Mesangial cell (primary cell): ENCODE data around the gene TXNL4B. TPM values are rescaled to one million over a fixed set of nuclear protein-coding genes. Genes with fewer than 3 reads are reported as not detected.

Source experiments
- total RNA-seq: library from RNA; depleted of rRNA; stranded (reverse); fragments of >200 nt; gene quantifications from 2 replicates; pipeline ENCODE4 v1.2.3, GENCODE V29; 2015

The TXNL4B gene
- total RNA-seq: 6.0 and 6.7 TPM in 2 replicates

GRCh38 chr16:72093448-72094265, at the start of gene TXNL4B, which contains the start of gene DHX38:
TSS of gene TXNL4B (minus strand) at chr16:72093620. CDS start at chr16:72090749, 2,871 bp downstream.
TSS of gene DHX38 (plus strand) at chr16:72093847. CDS start at chr16:72096158, 2,311 bp downstream.

GRCh38 chr16:72054254-72054847, 39.1 kb downstream of the TXNL4B start, which contains the start of gene HP:
TSS of gene HP (plus strand) at chr16:72054505. CDS start at chr16:72054653, 148 bp downstream.

Other genes starting within 250 kb of the TXNL4B start
- 9.9 and 18.6 TPM in 2 replicates for gene ATXN1L, start 247.6 kb downstream of the TXNL4B start, total RNA-seq
- 2.9 and 6.1 TPM in 2 replicates for gene ZNF821, start 209.4 kb downstream of the TXNL4B start, total RNA-seq
- gene IST1, start 198.1 kb downstream of the TXNL4B start, total RNA-seq: 93.4 and 120 TPM in 2 replicates
- under 0.01 TPM in 1 of 2 replicates, not detected in the other for gene PKD1L3, start 93.2 kb downstream of the TXNL4B start, total RNA-seq
- 5.1 and 7.0 TPM in 2 replicates for gene DHODH, start 84.9 kb downstream of the TXNL4B start, total RNA-seq
- gene HP, start 39.1 kb downstream of the TXNL4B start, total RNA-seq: not detected in 2 replicates
- not detected in 2 replicates for gene HPR, start 30.4 kb downstream of the TXNL4B start, total RNA-seq
- 27.9 and 32.9 TPM in 2 replicates for gene DHX38, start 227 bp upstream of the TXNL4B start, total RNA-seq
- gene PMFBP1, start 78.5 kb upstream of the TXNL4B start, total RNA-seq: 0.13 and 0.98 TPM in 2 replicates